ENCODE data around the gene CSTPP1.

CSTPP1 gene

GRCh38 chr11:47132490-47132889, 195.9 kb downstream of the CSTPP1 start:
- Histone ChIP-seq H2AFZ (ENCODE audit: low read depth, low read length, severe bottlenecking) (no peak overlapping the region), H3K27me3 (ENCODE audit: low read length) (no peaks in the 10 kb centered on the region), H3K9me3 (ENCODE audit: insufficient read depth, low read length) (no peaks in the 10 kb centered on the region), H3K4me3 (ENCODE audit: insufficient read depth, low read length, poor library complexity, severe bottlenecking) (no peak overlapping the region), H3K79me2 (ENCODE audit: insufficient read depth, low read length) (no peaks in the 10 kb centered on the region), H4K20me1 (ENCODE audit: low read depth, low read length) (no peaks in the 10 kb centered on the region), H3K9me2 (replicated peaks; ENCODE audit: insufficient read depth, low read length) (no peaks in the 10 kb centered on the region), H3K9ac (ENCODE audit: low read length) (no peak overlapping the region), H3F3A (ENCODE audit: insufficient read depth) (no peaks in the 10 kb centered on the region), H3K36me3 (ENCODE audit: low read length) (no peaks in the 10 kb centered on the region), H3K27ac (ENCODE audit: low read depth, low read length) (no peak overlapping the region), H3K4me2 (ENCODE audit: low read depth, low read length, poor library complexity, severe bottlenecking) (no peak overlapping the region)
- TF ChIP-seq EZH2phosphoT487 (conservative IDR thresholded peaks at IDR 0.05; ENCODE audit: low read length) (no peak), CTCF (IDR thresholded peaks at IDR 0.05; ENCODE audit: insufficient read depth, low read length, poor library complexity, severe bottlenecking) (no peak)

GRCh38 chr11:47132981-47133380, 196.4 kb downstream of the CSTPP1 start:
- Histone ChIP-seq H4K20me1 (ENCODE audit: low read depth, low read length) (no peaks in the 10 kb centered on the region), H3K9me3 (ENCODE audit: insufficient read depth, low read length) (no peaks in the 10 kb centered on the region), H3K4me2 (ENCODE audit: low read depth, low read length, poor library complexity, severe bottlenecking) (no peak overlapping the region), H3K27me3 (ENCODE audit: low read length) (no peaks in the 10 kb centered on the region), H3K9me2 (replicated peaks; ENCODE audit: insufficient read depth, low read length) (no peaks in the 10 kb centered on the region), H3F3A (ENCODE audit: insufficient read depth) (no peaks in the 10 kb centered on the region), H3K9ac (ENCODE audit: low read length) (no peak overlapping the region), H3K4me3 (ENCODE audit: insufficient read depth, low read length, poor library complexity, severe bottlenecking) (no peak overlapping the region), H3K79me2 (ENCODE audit: insufficient read depth, low read length) (no peaks in the 10 kb centered on the region), H2AFZ (ENCODE audit: low read depth, low read length, severe bottlenecking) (no peak overlapping the region), H3K27ac (ENCODE audit: low read depth, low read length) (no peak overlapping the region), H3K36me3 (ENCODE audit: low read length) (no peaks in the 10 kb centered on the region)
- TF ChIP-seq EZH2phosphoT487 (conservative IDR thresholded peaks at IDR 0.05; ENCODE audit: low read length): no peak
- no peak for TF ChIP-seq CTCF (IDR thresholded peaks at IDR 0.05; ENCODE audit: insufficient read depth, low read length, poor library complexity, severe bottlenecking)

GRCh38 chr11:47136327-47136726, 199.8 kb downstream of the CSTPP1 start:
- Histone ChIP-seq H3K4me2 (ENCODE audit: low read depth, low read length, poor library complexity, severe bottlenecking) (no peak overlapping the region), H3F3A (ENCODE audit: insufficient read depth) (no peaks in the 10 kb centered on the region)
- no peak for TF ChIP-seq CTCF (IDR thresholded peaks at IDR 0.05; ENCODE audit: insufficient read depth, low read length, poor library complexity, severe bottlenecking)
- TF ChIP-seq EZH2phosphoT487 (conservative IDR thresholded peaks at IDR 0.05; ENCODE audit: low read length): no peak

More at GRCh38 chr11:47136327-47136726, 199.8 kb downstream of the CSTPP1 start:
- H4K20me1 ChIP-seq (ENCODE audit: low read depth, low read length): no peaks in the 10 kb centered on the region
- H3K4me3 ChIP-seq (ENCODE audit: insufficient read depth, low read length, poor library complexity, severe bottlenecking): no peak overlapping the region
- H3K79me2 ChIP-seq (ENCODE audit: insufficient read depth, low read length): no peaks in the 10 kb centered on the region
- no peaks in the 10 kb centered on the region for H3K36me3 ChIP-seq (ENCODE audit: low read length)
- no peak overlapping the region for H3K9ac ChIP-seq (ENCODE audit: low read length)
- no peak overlapping the region for H2AFZ ChIP-seq (ENCODE audit: low read depth, low read length, severe bottlenecking)
- no peaks in the 10 kb centered on the region for H3K27me3 ChIP-seq (ENCODE audit: low read length)
- no peak overlapping the region for H3K27ac ChIP-seq (ENCODE audit: low read depth, low read length)
- H3K9me2 ChIP-seq (replicated peaks; ENCODE audit: insufficient read depth, low read length): no peaks in the 10 kb centered on the region
- H3K9me3 ChIP-seq (ENCODE audit: insufficient read depth, low read length): no peaks in the 10 kb centered on the region
